ENCODE measurements around the gene SYT7. TPM values are rescaled to one million over a fixed set of nuclear protein-coding genes. Genes with fewer than 3 reads are reported as not detected.

Gene SYT7
- total RNA-seq, 2 experiments from 2014 or later: not detected

DNA sequence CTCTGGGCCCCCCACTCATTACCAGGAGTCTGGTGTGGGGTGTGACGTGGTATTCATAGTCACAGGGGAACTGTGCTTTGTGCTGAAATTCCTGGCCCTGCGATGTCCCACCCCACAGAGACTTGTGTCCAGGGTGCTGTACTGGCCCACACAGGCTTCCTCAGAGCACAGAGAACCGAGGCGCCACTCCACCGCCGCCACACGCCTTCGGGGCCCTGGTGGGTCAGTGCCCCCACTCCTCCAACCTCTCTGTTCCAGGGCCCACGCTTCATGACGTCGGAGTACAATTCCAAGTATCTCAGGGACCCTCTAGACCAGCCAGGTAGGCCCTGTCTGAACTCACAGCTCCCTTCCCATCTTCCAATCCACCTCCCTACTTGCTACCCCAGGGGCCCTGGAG, 95.8 kb downstream of the SYT7 start:
- TF ChIP-seq, protein P1, sequence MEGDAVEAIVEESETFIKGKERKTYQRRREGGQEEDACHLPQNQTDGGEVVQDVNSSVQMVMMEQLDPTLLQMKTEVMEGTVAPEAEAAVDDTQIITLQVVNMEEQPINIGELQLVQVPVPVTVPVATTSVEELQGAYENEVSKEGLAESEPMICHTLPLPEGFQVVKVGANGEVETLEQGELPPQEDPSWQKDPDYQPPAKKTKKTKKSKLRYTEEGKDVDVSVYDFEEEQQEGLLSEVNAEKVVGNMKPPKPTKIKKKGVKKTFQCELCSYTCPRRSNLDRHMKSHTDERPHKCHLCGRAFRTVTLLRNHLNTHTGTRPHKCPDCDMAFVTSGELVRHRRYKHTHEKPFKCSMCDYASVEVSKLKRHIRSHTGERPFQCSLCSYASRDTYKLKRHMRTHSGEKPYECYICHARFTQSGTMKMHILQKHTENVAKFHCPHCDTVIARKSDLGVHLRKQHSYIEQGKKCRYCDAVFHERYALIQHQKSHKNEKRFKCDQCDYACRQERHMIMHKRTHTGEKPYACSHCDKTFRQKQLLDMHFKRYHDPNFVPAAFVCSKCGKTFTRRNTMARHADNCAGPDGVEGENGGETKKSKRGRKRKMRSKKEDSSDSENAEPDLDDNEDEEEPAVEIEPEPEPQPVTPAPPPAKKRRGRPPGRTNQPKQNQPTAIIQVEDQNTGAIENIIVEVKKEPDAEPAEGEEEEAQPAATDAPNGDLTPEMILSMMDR (IDR thresholded peaks at IDR 0.05): no peak
- intact Hi-C loops (cut with DNase I, micrococcal nuclease): no loop called here
- no peaks in the 10 kb centered on the region for H3K4me1 Mint-ChIP-seq (ENCODE audit: low read depth)
- no peaks in the 10 kb centered on the region for H3K4me1 ChIP-seq (ENCODE audit: insufficient read depth, low read length)
- H3K4me3 Mint-ChIP-seq: no peak overlapping the region
- no peaks in the 10 kb centered on the region for H3K9me3 Mint-ChIP-seq
- peaks cover 0 to 2% of the 10 kb centered on the region in 2 experiments for H3K27me3 ChIP-seq (ENCODE audit: control insufficient read depth in 1 of 2, insufficient read depth in 2 of 2, low read length in 2 of 2)
- H3K27ac ChIP-seq (ENCODE audit: low read depth in 1 of 2, low read length in 2 of 2): no peak overlapping the region
- CTCF ChIA-PET: no interaction called here
- no peaks in the 10 kb centered on the region for H3K9me3 ChIP-seq (ENCODE audit: control insufficient read depth in 1 of 2, insufficient read depth in 1 of 2, low read length in 2 of 2)
- H3K36me3 Mint-ChIP-seq (ENCODE audit: low read depth): peaks cover 5% of the 10 kb centered on the region
- H3K27ac Mint-ChIP-seq: no peak overlapping the region
- ATAC-seq (ENCODE audit: poor library complexity) (no peak), DNase-seq (no peak)
- no peaks in the 10 kb centered on the region for H3K36me3 ChIP-seq (ENCODE audit: insufficient read depth, low read length)
- POLR2A ChIA-PET: no interaction called here
- no peak overlapping the region for H3K4me3 ChIP-seq (ENCODE audit: low read length)
- H3K27me3 Mint-ChIP-seq: no peaks in the 10 kb centered on the region

DNA sequence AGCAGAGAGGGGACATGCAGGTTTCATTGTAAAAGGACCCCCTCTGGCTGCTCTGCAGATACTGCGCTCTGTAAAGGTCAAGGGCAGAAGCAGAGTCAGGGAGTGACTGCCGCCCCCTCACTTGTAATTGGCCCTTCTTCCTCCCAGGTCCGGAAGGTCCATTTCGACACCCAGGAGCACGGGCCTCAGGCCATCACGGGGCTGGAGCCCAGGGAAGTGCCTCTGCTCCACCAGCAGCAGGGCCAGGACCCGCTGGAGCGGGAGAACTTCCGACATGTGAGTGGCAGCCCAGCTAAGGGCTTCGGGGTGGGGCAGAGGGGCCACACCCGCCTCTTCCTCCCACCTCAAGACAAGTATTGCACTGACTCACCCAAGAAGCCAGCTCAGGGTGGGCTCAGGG, 96.3 kb downstream of the SYT7 start:
- no peak overlapping the region for H3K4me3 Mint-ChIP-seq
- H3K4me1 ChIP-seq (ENCODE audit: insufficient read depth, low read length): no peaks in the 10 kb centered on the region
- H3K36me3 Mint-ChIP-seq (ENCODE audit: low read depth): peaks cover 5% of the 10 kb centered on the region
- ChIA-PET CTCF (no interaction called here), POLR2A (no interaction called here)
- no peaks in the 10 kb centered on the region for H3K36me3 ChIP-seq (ENCODE audit: insufficient read depth, low read length)
- no peaks in the 10 kb centered on the region for H3K9me3 ChIP-seq (ENCODE audit: control insufficient read depth in 1 of 2, insufficient read depth in 1 of 2, low read length in 2 of 2)
- H3K9me3 Mint-ChIP-seq: no peaks in the 10 kb centered on the region
- no peak overlapping the region for H3K4me3 ChIP-seq (ENCODE audit: low read length)
- intact Hi-C loops (cut with DNase I, micrococcal nuclease): no loop called here
- ATAC-seq (ENCODE audit: poor library complexity): no peak
- peaks cover 0 to 2% of the 10 kb centered on the region in 2 experiments for H3K27me3 ChIP-seq (ENCODE audit: control insufficient read depth in 1 of 2, insufficient read depth in 2 of 2, low read length in 2 of 2)
- no peak overlapping the region for H3K27ac Mint-ChIP-seq
- DNase-seq: no peak
- TF ChIP-seq, protein P1 (IDR thresholded peaks at IDR 0.05): no peak
- no peak overlapping the region for H3K27ac ChIP-seq (ENCODE audit: low read depth in 1 of 2, low read length in 2 of 2)
- no peaks in the 10 kb centered on the region for H3K27me3 Mint-ChIP-seq
- no peaks in the 10 kb centered on the region for H3K4me1 Mint-ChIP-seq (ENCODE audit: low read depth)

GRCh38 chr11:61482513-61482912, 98.4 kb downstream of the SYT7 start:
- H3K4me3 Mint-ChIP-seq: no peak overlapping the region
- no peak for ATAC-seq (ENCODE audit: poor library complexity)
- peak in 4 of 14 experiments; percentile 2 to 10 (median 8) for DNase-seq
- Histone ChIP-seq H3K27ac (ENCODE audit: low read depth in 1 of 2, low read length in 2 of 2) (no peak overlapping the region), H3K4me1 (ENCODE audit: insufficient read depth, low read length) (peaks cover 7% of the 10 kb centered on the region), H3K4me3 (ENCODE audit: low read length) (no peak overlapping the region), H3K27me3 (ENCODE audit: control insufficient read depth in 1 of 2, insufficient read depth in 2 of 2, low read length in 2 of 2) (peaks cover 0 to 2% of the 10 kb centered on the region in 2 experiments), H3K9me3 (ENCODE audit: control insufficient read depth in 1 of 2, insufficient read depth in 1 of 2, low read length in 2 of 2) (no peaks in the 10 kb centered on the region), H3K36me3 (ENCODE audit: insufficient read depth, low read length) (no peaks in the 10 kb centered on the region)
- TF ChIP-seq, protein P1 (IDR thresholded peaks at IDR 0.05): no peak
- no peaks in the 10 kb centered on the region for H3K9me3 Mint-ChIP-seq
- ChIA-PET POLR2A (no interaction called here), CTCF (interaction anchor here (1.7 kb wide), 1 partner anchor 26 kb away, joined by 3 read pairs; the partner anchor contains the start of gene LRRC10B)
- intact Hi-C loops (cut with DNase I, micrococcal nuclease): no loop called here
- no peak overlapping the region for H3K27ac Mint-ChIP-seq
- H3K4me1 Mint-ChIP-seq (ENCODE audit: low read depth): peaks cover 7% of the 10 kb centered on the region
- H3K27me3 Mint-ChIP-seq: no peaks in the 10 kb centered on the region
- H3K36me3 Mint-ChIP-seq (ENCODE audit: low read depth): peaks cover 5% of the 10 kb centered on the region

Data from CD4-positive, alpha-beta T cell (primary cell).